Activated naive CD4-positive, alpha-beta T cell treated with anti-CD3 and anti-CD28 coated beads, Interleukin-2, amount 50 U/mL, for 72 hours (primary cell): ENCODE results near the gene PCLO. TPM values are rescaled to one million over a fixed set of nuclear protein-coding genes. Genes with fewer than 3 reads are reported as not detected.

Experiments used
- ATAC-seq, 2 donors: fragments of 150-1000 bp; cut with Tn5 transposase; 2 replicates each; pipeline ENCODE4 v1.10.0; 2021; ENCODE audit warnings: mild to moderate bottlenecking in 2 of 2, moderate library complexity in 2 of 2
- DNase-seq, 2 donors: peaks; one replicate each; pipeline ENCODE4 v3.0.0; 2021 to 2022; ENCODE audit warnings: low spot score in 2 of 2
- H3K27ac Mint-ChIP-seq, 2 donors: one replicate each; pipeline ENCODE4 v1.8.0; 2022; ENCODE audit warnings: mild to moderate bottlenecking in 2 of 2, mixed read lengths in 2 of 2
- H3K36me3 Mint-ChIP-seq, 2 donors: one replicate each; pipeline ENCODE4 v1.8.0; 2022; ENCODE audit warnings: mixed read lengths in 2 of 2
- H3K9me3 Mint-ChIP-seq, 2 donors: one replicate each; pipeline ENCODE4 v1.8.0; 2022; ENCODE audit warnings: mixed read lengths in 2 of 2
- total RNA-seq, 2 donors: library from RNA; stranded (reverse); gene quantifications; one replicate each; pipeline ENCODE4 v1.2.3, GENCODE V29; 2022

The PCLO gene
- total RNA-seq, 2 donors from 2014 or later, result 0.02 TPM; not detected in 1

GRCh38 chr7:82841828-82842227 lies 320.9 kb downstream of the PCLO start:
- ATAC-seq, result no peak

GRCh38 chr7:82840061-82840460 lies 322.6 kb downstream of the PCLO start:
- DNase-seq (no peak), ATAC-seq (no peak)
- Mint-ChIP-seq H3K27ac (no peak overlapping the region), H3K9me3 (peaks cover 6 to 9% of the 10 kb centered on the region in 2 donors), H3K36me3 (no peaks in the 10 kb centered on the region)

More at GRCh38 chr7:82841828-82842227, 320.9 kb downstream of the PCLO start:
- H3K9me3 Mint-ChIP-seq, result peaks cover 3 to 9% of the 10 kb centered on the region in 2 donors
- no peaks in the 10 kb centered on the region for H3K36me3 Mint-ChIP-seq
- H3K27ac Mint-ChIP-seq, result no peak overlapping the region
- no peak for DNase-seq

GRCh38 chr7:82839555-82839954 lies 323.1 kb downstream of the PCLO start:
- no peaks in the 10 kb centered on the region for H3K36me3 Mint-ChIP-seq
- peaks cover 6 to 9% of the 10 kb centered on the region in 2 donors for H3K9me3 Mint-ChIP-seq
- ATAC-seq (no peak), DNase-seq (no peak)
- H3K27ac Mint-ChIP-seq, result no peak overlapping the region

- ATAC-seq, result no peak
- Mint-ChIP-seq H3K27ac (no peak overlapping the region), H3K36me3 (no peaks in the 10 kb centered on the region), H3K9me3 (peaks cover 6 to 9% of the 10 kb centered on the region in 2 donors)
- DNase-seq, result no peak
Observed at GRCh38 chr7:82839063-82839462, 323.6 kb downstream of the PCLO start.

- ATAC-seq (no peak), DNase-seq (no peak)
- H3K9me3 Mint-ChIP-seq, result peaks cover 6 to 9% of the 10 kb centered on the region in 2 donors
- no peaks in the 10 kb centered on the region for H3K36me3 Mint-ChIP-seq
- no peak overlapping the region for H3K27ac Mint-ChIP-seq
Observed at GRCh38 chr7:82838314-82838713, 324.4 kb downstream of the PCLO start.

- Mint-ChIP-seq H3K9me3 (peaks cover 0 to 7% of the 10 kb centered on the region in 2 donors), H3K27ac (no peak overlapping the region), H3K36me3 (no peaks in the 10 kb centered on the region)
- no peak for DNase-seq
- ATAC-seq, result no peak
Observed at GRCh38 chr7:82823073-82823472, 339.6 kb downstream of the PCLO start.

GRCh38 chr7:82821037-82821436 lies 341.6 kb downstream of the PCLO start:
- DNase-seq (no peak), ATAC-seq (no peak)
- H3K9me3 Mint-ChIP-seq, result peaks cover 0 to 7% of the 10 kb centered on the region in 2 donors
- H3K36me3 Mint-ChIP-seq, result no peaks in the 10 kb centered on the region
- no peak overlapping the region for H3K27ac Mint-ChIP-seq

GRCh38 chr7:82818171-82818570 lies 344.5 kb downstream of the PCLO start:
- peaks cover 0 to 7% of the 10 kb centered on the region in 2 donors for H3K9me3 Mint-ChIP-seq
- DNase-seq, result no peak
- H3K36me3 Mint-ChIP-seq, result no peaks in the 10 kb centered on the region
- ATAC-seq, result no peak
- no peak overlapping the region for H3K27ac Mint-ChIP-seq

GRCh38 chr7:82816272-82816671 lies 346.4 kb downstream of the PCLO start:
- no peak for DNase-seq
- ATAC-seq, result no peak
- Mint-ChIP-seq H3K9me3 (no peaks in the 10 kb centered on the region), H3K36me3 (no peaks in the 10 kb centered on the region), H3K27ac (no peak overlapping the region)

GRCh38 chr7:82810558-82811259 lies 352.0 kb downstream of the PCLO start:
- no peak for ATAC-seq
- DNase-seq, result no peak
- no peaks in the 10 kb centered on the region for H3K9me3 Mint-ChIP-seq

GRCh38 chr7:82808633-82809032 lies 354.1 kb downstream of the PCLO start:
- no peak for DNase-seq
- no peak overlapping the region for H3K27ac Mint-ChIP-seq

More at GRCh38 chr7:82810558-82811259, 352.0 kb downstream of the PCLO start:
- Mint-ChIP-seq H3K36me3 (no peaks in the 10 kb centered on the region), H3K27ac (no peak overlapping the region)

GRCh38 chr7:82805527-82805960 lies 357.1 kb downstream of the PCLO start:
- Mint-ChIP-seq H3K27ac (no peak overlapping the region), H3K36me3 (no peaks in the 10 kb centered on the region), H3K9me3 (no peaks in the 10 kb centered on the region)
- DNase-seq (no peak), ATAC-seq (no peak)

More at GRCh38 chr7:82808633-82809032, 354.1 kb downstream of the PCLO start:
- ATAC-seq, result no peak
- no peaks in the 10 kb centered on the region for H3K36me3 Mint-ChIP-seq
- H3K9me3 Mint-ChIP-seq, result no peaks in the 10 kb centered on the region

GRCh38 chr7:82803411-82803810 lies 359.3 kb downstream of the PCLO start:
- no peaks in the 10 kb centered on the region for H3K9me3 Mint-ChIP-seq
- no peak for ATAC-seq
- H3K36me3 Mint-ChIP-seq, result no peaks in the 10 kb centered on the region
- H3K27ac Mint-ChIP-seq, result no peak overlapping the region
- DNase-seq, result no peak

GRCh38 chr7:82789883-82790609 lies 372.6 kb downstream of the PCLO start:
- no peaks in the 10 kb centered on the region for H3K36me3 Mint-ChIP-seq
- peaks cover 16 to 18% of the 10 kb centered on the region in 2 donors for H3K9me3 Mint-ChIP-seq
- DNase-seq (no peak), ATAC-seq (no peak)
- H3K27ac Mint-ChIP-seq, result no peak overlapping the region

- ATAC-seq (no peak), DNase-seq (no peak)
- Mint-ChIP-seq H3K36me3 (no peaks in the 10 kb centered on the region), H3K9me3 (peaks cover 5 to 13% of the 10 kb centered on the region in 2 donors), H3K27ac (no peak overlapping the region)
Observed at GRCh38 chr7:82778021-82778420, 384.7 kb downstream of the PCLO start.

GRCh38 chr7:82762880-82763279 lies 399.8 kb downstream of the PCLO start:
- Mint-ChIP-seq H3K9me3 (peaks cover 0 to 3% of the 10 kb centered on the region in 2 donors), H3K27ac (no peak overlapping the region), H3K36me3 (no peaks in the 10 kb centered on the region)
- DNase-seq (no peak), ATAC-seq (no peak)

GRCh38 chr7:82760831-82761230 lies 401.9 kb downstream of the PCLO start:
- H3K27ac Mint-ChIP-seq, result no peak overlapping the region
- H3K9me3 Mint-ChIP-seq, result peaks cover 0 to 3% of the 10 kb centered on the region in 2 donors
- no peak for ATAC-seq
- DNase-seq, result no peak
- no peaks in the 10 kb centered on the region for H3K36me3 Mint-ChIP-seq
